ENCODE results near the gene FAM124B.
A peak's percentile ranks its signal among the peaks of the same experiment; 100 is the strongest.

GRCh38 chr2:224369028-224369632 lies 32.8 kb downstream of the FAM124B start:
- TF ChIP-seq CTCF (conservative IDR thresholded peaks at IDR 0.05; ENCODE audit: low read depth, low read length): peak; percentile 81
- no peak for TF ChIP-seq EZH2 (IDR thresholded peaks at IDR 0.05; ENCODE audit: low read length, unreplicated experiment)

Measured in PC-3 (cell line).